GM19395 (cell line): ENCODE data around the gene RIT2.

Experiments used
- ATAC-seq: cut with Tn5 transposase; IDR thresholded peaks from one replicate; pipeline ENCODE4 v1.9.1; 2021; ENCODE audit warnings: mild to moderate bottlenecking, moderate library complexity; ENCODE audit not compliant: unreplicated experiment

The RIT2 gene

GRCh38 chr18:43017622-43018021, 97.9 kb downstream of the RIT2 start:
- ATAC-seq, result no peak

- ATAC-seq, result no peak
These were observed 102.0 kb downstream of the RIT2 start for GRCh38 chr18:43013486-43013885.

DNA sequence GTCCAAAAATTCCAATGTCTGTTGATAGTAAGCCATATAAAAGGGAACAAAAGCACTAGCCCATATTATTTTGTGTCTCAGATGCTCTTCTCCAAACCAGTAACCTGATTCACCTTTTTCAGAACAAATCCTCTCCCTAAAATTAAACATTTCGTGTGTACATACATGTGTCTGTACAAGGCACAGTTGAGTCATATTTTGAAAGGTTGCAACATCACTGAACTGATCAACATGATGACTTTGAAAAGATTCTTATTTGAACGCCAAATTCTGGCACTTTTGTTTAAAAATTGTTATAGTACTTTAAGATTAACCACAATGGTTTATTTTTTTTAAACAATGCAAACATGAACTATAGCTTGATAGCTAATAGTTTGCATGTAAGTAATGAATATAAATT, 102.5 kb downstream of the RIT2 start:
- no peak for ATAC-seq

- ATAC-seq, result no peak
These were observed 104.9 kb downstream of the RIT2 start for GRCh38 chr18:43010611-43011010.

- ATAC-seq, result no peak
These were observed 105.8 kb downstream of the RIT2 start for GRCh38 chr18:43009674-43010073.

GRCh38 chr18:43007365-43007764, 108.1 kb downstream of the RIT2 start:
- no peak for ATAC-seq

GRCh38 chr18:43004421-43004820, 111.1 kb downstream of the RIT2 start:
- ATAC-seq, result no peak

DNA sequence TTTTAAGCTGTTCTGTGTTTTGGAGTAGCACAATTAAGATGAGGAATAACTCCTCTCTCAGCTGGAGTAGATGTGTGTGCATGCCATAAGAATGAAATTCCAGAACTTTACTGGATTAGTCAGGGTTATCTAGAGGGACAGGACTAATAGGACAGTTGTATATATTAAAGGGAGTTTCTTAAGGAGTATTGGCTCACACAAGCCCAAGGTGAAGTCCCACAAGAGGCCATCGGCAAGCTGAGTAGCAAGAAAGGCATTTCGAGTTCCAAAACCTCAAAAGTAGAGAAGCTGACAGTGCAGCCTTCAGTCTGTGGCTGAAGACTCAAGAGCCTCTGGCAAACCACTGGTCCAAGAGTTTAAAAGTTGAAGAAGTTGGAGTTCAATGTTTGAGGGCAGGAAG, 113.7 kb downstream of the RIT2 start:
- ATAC-seq, result no peak

DNA sequence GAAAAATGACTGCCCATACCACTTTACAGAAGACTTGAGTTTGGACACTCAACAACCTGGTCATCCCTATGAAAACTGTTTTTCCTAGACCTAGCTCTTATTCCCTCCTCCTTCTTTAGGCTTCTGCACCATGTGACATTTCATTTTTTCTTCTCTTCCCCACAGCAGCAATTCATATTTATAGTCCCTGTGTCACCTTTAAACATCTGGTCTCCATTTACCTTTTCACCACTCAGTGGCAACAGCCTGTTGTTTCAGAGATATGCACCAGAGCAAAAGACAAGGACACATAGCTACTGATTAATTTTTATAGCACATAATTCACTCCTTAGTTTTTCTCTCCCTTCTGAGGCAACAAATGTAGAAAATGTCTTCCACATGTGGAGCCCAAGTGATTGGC, 118.7 kb downstream of the RIT2 start:
- no peak for ATAC-seq

DNA sequence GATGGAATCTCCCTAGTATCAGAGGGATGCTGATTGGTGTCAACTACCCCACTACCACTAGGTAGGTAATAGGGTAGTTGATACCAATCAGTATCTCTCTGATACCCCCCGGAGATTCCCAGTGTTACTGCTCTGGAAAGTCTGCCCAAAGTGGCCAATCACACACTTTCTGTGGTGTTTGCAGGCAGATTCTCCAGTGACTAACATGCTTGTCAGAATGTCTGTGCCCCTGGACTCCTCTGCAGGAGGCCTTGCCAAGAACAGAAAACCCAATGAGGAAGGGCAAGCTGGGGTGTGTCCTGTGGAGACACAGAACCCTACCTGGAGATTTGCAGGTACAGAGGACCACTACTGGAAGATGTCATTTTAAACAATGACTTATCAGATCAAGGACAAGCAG, 135.1 kb downstream of the RIT2 start:
- ATAC-seq, result no peak

- ATAC-seq, result no peak
These were observed 137.4 kb downstream of the RIT2 start for GRCh38 chr18:42977982-42978637.

- ATAC-seq, result no peak
These were observed 138.5 kb downstream of the RIT2 start for GRCh38 chr18:42976869-42977590.

- no peak for ATAC-seq
These were observed 146.1 kb downstream of the RIT2 start for GRCh38 chr18:42969366-42969765.

- no peak for ATAC-seq
These were observed 154.2 kb downstream of the RIT2 start for GRCh38 chr18:42961298-42961697.

DNA sequence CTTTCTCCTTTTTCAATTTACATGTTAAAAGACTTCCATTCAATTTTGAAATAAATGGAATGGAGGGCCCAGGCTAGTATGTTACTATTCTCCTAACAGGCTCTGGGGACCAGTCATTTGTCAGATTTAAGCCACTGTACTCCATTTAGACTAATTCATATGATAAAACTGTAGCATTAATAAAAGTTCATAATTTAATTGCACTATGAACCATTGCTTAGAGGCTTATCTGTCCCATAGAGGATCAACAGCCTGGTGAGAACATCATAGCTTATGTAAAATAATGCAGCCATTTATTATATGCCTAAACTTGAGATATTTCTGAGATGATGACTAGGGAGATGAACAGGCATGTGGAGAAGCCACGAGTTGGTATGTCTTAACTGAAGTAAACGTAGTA, 156.0 kb downstream of the RIT2 start:
- no peak for ATAC-seq

- no peak for ATAC-seq
These were observed 157.1 kb downstream of the RIT2 start for GRCh38 chr18:42958353-42958752.

GRCh38 chr18:42956287-42956686, 159.2 kb downstream of the RIT2 start:
- no peak for ATAC-seq

DNA sequence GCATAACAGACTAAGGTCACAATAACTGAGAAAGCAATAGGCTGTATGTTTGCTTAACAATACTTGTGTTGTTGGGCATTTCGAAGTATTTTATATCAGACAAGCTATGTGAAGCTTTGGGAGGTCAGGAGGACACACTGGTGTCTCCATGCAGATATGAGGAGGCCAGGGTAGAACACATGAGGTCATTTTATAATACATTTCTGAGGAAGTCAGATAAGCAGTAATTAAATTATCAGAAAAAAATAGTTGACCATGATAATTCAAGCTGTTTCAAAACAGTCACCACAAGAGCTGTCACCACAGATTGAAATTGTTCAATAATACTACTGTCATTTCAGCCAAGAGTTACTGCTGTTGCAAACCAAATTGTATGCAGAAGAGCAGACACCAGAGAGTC, 160.6 kb downstream of the RIT2 start:
- ATAC-seq, result no peak

DNA sequence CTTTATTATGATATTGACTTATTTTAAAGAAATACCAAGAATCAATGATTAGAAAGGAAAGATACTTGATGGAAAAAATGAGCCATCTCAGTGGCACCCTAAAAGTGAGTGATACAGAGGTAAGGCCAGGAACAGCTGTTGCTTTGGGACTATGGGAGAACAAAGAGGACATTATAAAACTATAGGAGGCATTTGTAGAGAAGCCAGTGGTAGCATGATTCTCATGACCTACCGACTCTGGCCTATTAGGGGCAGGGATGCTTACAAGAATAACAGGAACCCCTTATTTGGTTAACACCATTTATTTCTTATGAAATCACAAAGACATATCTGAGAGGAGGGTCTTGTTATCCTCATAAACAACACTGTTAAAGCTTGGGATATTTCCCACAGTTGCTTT, 162.2 kb downstream of the RIT2 start:
- ATAC-seq, result no peak

GRCh38 chr18:42950732-42951131, 164.8 kb downstream of the RIT2 start:
- ATAC-seq, result no peak

GRCh38 chr18:42948831-42949230, 166.7 kb downstream of the RIT2 start:
- ATAC-seq, result no peak

GRCh38 chr18:42941860-42942259, 173.6 kb downstream of the RIT2 start:
- ATAC-seq, result no peak

GRCh38 chr18:42941021-42941420, 174.5 kb downstream of the RIT2 start:
- no peak for ATAC-seq
